CD4-positive, CD25-positive, alpha-beta regulatory T cell (primary cell): ENCODE data around the gene TPCN2. TPM values are rescaled to one million over a fixed set of nuclear protein-coding genes. Genes with fewer than 3 reads are reported as not detected.

ENCODE experiments used
- ATAC-seq, 2 donors: fragments of 150-1000 bp; cut with Tn5 transposase; one replicate each; pipeline ENCODE4 v1.10.0; 2021; ENCODE audit warnings: low read depth in 2 of 2, moderate number of reproducible peaks in 2 of 2, moderate library complexity in 1 of 2
- DNase-seq, 3 donors: peaks; one replicate each; pipeline versions ENCODE4 v3.0.0 to v3.0.0-alpha.2; 2012 to 2022; ENCODE audit warnings: mixed read lengths in 1 of 3
- H3K27ac ChIP-seq: one replicate; pipeline ENCODE4 v1.7.0; 2013; ENCODE audit warnings: mild to moderate bottlenecking, low read length; ENCODE audit not compliant: insufficient read depth, poor library complexity, severe bottlenecking
- H3K27me3 ChIP-seq: one replicate; pipeline ENCODE4 v1.7.0; 2013; ENCODE audit warnings: low read length; ENCODE audit not compliant: control insufficient read depth, insufficient read depth
- H3K36me3 ChIP-seq: one replicate; pipeline ENCODE4 v1.7.0; 2013; ENCODE audit warnings: mild to moderate bottlenecking, low read length, moderate library complexity; ENCODE audit not compliant: control insufficient read depth, insufficient read depth
- H3K4me1 ChIP-seq: 2 replicates; pipeline ENCODE4 v1.7.0; 2013; ENCODE audit warnings: mild to moderate bottlenecking, low read length; ENCODE audit not compliant: insufficient read depth, control insufficient read depth, poor library complexity, severe bottlenecking
- H3K4me3 ChIP-seq: one replicate; pipeline ENCODE4 v1.7.0; 2013; ENCODE audit warnings: low read depth, mild to moderate bottlenecking, low read length, moderate library complexity
- H3K9me3 ChIP-seq, 2 experiments: 1 replicate in 1 of 2; 2 replicates in 1 of 2; pipeline ENCODE4 v1.7.0; 2013; ENCODE audit warnings: low read length in 2 of 2, mild to moderate bottlenecking in 1 of 2, moderate library complexity in 1 of 2; ENCODE audit not compliant: control insufficient read depth in 2 of 2
- H3K27ac Mint-ChIP-seq, 3 donors: one replicate each; pipeline ENCODE4 v1.8.0; 2020 to 2022; ENCODE audit warnings: mild to moderate bottlenecking in 3 of 3, mixed read lengths in 3 of 3, moderate library complexity in 2 of 3
- H3K27me3 Mint-ChIP-seq: one replicate; pipeline ENCODE4 v1.8.0; 2022; ENCODE audit warnings: mild to moderate bottlenecking, mixed read lengths
- H3K36me3 Mint-ChIP-seq: one replicate; pipeline ENCODE4 v1.8.0; 2020; ENCODE audit warnings: mixed read lengths
- H3K4me1 Mint-ChIP-seq, 4 donors: one replicate each; pipeline ENCODE4 v1.8.0; 2020 to 2022; ENCODE audit warnings: mixed read lengths in 4 of 4, mild to moderate bottlenecking in 1 of 4
- H3K4me3 Mint-ChIP-seq, 4 donors: one replicate each; pipeline ENCODE4 v1.8.0; 2020 to 2022; ENCODE audit warnings: mild to moderate bottlenecking in 4 of 4, mixed read lengths in 4 of 4, moderate library complexity in 3 of 4
- H3K9me3 Mint-ChIP-seq, 7 donors: one replicate each; pipeline ENCODE4 v1.8.0; 2020 to 2022; ENCODE audit warnings: mixed read lengths in 7 of 7, mild to moderate bottlenecking in 3 of 7, moderate library complexity in 2 of 7
- polyA plus RNA-seq, 4 donors: library from polyadenylated mRNA; unstranded; fragments of 300-500 nt; fragmentation: Illumina TruSeq; gene quantifications; one replicate each; pipeline ENCODE4 v1.2.3, GENCODE V29; 2021
- total RNA-seq: library from RNA; stranded (reverse); gene quantifications from one replicate; pipeline ENCODE4 v1.2.3, GENCODE V29; 2022

Gene TPCN2
- total and polyA plus RNA-seq, 5 donors from 2014 or later = 5.9 to 20.5 (median 6.6) TPM

GRCh38 chr11:69114811-69115523 lies 66.2 kb downstream of the TPCN2 start:
- ATAC-seq = no peak
- H3K9me3 Mint-ChIP-seq = peaks cover 0 to 9% (median 2%) of the 10 kb centered on the region in 7 donors

DNA sequence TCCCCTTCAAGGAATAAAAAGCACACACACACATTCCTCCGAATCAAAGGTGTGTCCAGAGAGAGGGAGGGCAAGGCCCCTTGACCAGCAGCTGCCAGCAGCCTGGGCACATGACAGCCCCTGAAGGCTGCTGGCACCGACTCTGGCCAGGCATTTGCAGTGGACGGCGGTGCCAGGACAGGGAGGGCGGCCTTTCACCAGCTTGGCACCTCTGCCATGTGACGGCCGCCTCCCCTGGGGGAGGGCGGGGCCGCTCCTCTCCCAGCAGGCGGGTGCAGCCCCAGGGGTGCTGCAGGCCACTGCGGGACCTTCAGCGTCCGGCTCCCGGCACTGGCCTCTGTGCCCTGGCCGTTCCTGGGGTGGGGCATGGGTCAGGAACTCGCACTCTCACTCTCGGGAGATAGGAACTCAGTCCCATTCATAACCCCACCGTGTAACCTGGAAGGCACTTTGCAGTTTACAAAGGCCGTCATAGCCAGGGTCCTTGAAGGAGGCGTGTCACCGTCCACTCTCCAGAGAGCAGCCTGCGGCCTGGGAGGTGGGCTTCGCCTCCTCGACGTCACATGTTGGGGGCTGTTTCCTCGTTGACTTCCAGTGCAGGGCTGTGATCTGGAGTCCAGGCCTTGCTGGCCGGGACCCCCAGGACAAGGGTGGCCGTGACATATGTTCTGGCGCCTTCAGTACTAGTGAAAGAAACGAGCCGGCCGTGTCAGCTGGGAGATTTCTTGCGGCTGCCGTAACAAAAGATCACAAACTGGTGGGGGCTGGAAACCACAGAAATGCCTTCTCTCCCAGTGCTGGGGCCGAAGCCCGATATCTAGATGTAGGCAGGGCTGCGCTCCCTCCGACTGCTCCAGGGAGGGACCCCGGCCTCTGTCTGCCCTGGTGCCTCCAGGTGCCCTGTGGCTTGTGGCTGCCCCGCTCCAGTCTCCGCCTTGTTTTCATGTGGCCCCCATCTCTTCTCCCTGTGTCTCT lies 67.1 kb downstream of the TPCN2 start:
- H3K9me3 Mint-ChIP-seq = peaks cover 0 to 4% (median 0%) of the 10 kb centered on the region in 7 donors
- peaks cover 0 to 20% (median 3%) of the 10 kb centered on the region in 4 donors for H3K4me1 Mint-ChIP-seq

More at GRCh38 chr11:69114811-69115523, 66.2 kb downstream of the TPCN2 start:
- Mint-ChIP-seq H3K4me3 (no peak overlapping the region), H3K36me3 (peaks cover 4% of the 10 kb centered on the region), H3K27me3 (no peaks in the 10 kb centered on the region), H3K4me1 (peaks cover 0 to 14% (median 2%) of the 10 kb centered on the region in 4 donors), H3K27ac (peak overlapping the region in 1 of 3 donors; percentile 81)
- no peak overlapping the region for H3K27ac ChIP-seq
- H3K27me3 ChIP-seq = no peaks in the 10 kb centered on the region
- H3K9me3 ChIP-seq = no peaks in the 10 kb centered on the region
- no peak overlapping the region for H3K4me3 ChIP-seq
- H3K36me3 ChIP-seq = no peaks in the 10 kb centered on the region
- DNase-seq = no peak
- no peaks in the 10 kb centered on the region for H3K4me1 ChIP-seq

DNA sequence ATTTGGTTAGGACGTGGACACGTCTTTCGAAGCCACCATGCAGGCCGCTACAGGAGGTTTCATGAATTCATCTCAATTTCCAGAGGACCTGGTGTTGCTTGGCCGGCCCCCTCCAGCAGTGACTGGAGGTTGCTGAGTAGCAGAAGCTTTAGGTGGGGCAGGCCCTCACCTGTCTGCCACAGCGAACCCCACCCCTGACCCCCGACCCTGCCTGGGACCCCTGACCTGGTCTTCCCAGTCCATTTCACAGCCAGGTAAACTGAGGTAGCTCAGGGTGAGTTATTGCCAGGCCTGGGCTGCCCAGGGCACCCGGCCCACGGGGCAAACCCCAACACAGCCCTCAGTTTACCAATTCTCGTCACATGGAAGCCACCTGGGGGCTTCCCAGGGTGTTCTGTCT lies 67.9 kb downstream of the TPCN2 start:
- H3K4me1 Mint-ChIP-seq = peaks cover 0 to 28% (median 8%) of the 10 kb centered on the region in 4 donors

More for the DNA sequence above, 67.1 kb downstream of the TPCN2 start:
- ATAC-seq (no peak), DNase-seq (no peak)
- Histone ChIP-seq H3K27ac (no peak overlapping the region), H3K36me3 (no peaks in the 10 kb centered on the region), H3K4me3 (no peak overlapping the region), H3K27me3 (no peaks in the 10 kb centered on the region), H3K4me1 (no peaks in the 10 kb centered on the region), H3K9me3 (no peaks in the 10 kb centered on the region)
- Mint-ChIP-seq H3K36me3 (no peaks in the 10 kb centered on the region), H3K27me3 (no peaks in the 10 kb centered on the region), H3K4me3 (no peak overlapping the region), H3K27ac (no peak overlapping the region)

DNA sequence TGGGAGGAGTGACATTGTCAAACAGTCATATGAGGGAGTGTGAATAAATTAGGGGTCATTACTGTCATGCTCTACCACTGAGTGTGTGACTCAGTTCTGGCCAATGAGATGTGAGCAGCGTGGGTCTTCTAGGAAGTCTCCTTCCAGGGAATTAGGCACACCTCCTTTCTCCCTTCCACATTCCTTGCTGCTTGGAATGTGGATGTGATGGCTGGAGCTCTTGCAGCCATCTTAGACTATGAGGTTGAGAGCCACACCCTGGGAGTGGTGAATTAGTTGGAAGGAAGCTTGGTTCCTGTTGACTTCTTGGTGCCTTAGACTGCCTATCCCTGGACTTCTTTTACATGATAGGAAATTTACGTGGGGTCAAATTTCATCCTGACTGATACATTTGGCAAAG lies 70.5 kb downstream of the TPCN2 start:
- peak overlapping the region in 1 of 4 donors; percentile 24 for H3K4me3 Mint-ChIP-seq
- ATAC-seq (no peak), DNase-seq (no peak)
- Histone ChIP-seq H3K4me3 (no peak overlapping the region), H3K4me1 (peaks cover 33% of the 10 kb centered on the region), H3K9me3 (no peaks in the 10 kb centered on the region), H3K27ac (no peak overlapping the region), H3K36me3 (no peaks in the 10 kb centered on the region), H3K27me3 (no peaks in the 10 kb centered on the region)
- H3K27ac Mint-ChIP-seq = peak overlapping the region in 1 of 3 donors; percentile 65
- H3K4me1 Mint-ChIP-seq = peaks cover 2 to 51% (median 19%) of the 10 kb centered on the region in 4 donors
- H3K27me3 Mint-ChIP-seq = no peaks in the 10 kb centered on the region
- no peaks in the 10 kb centered on the region for H3K36me3 Mint-ChIP-seq
- peaks cover 0 to 3% (median 0%) of the 10 kb centered on the region in 7 donors for H3K9me3 Mint-ChIP-seq

More for the DNA sequence above, 67.9 kb downstream of the TPCN2 start:
- no peak overlapping the region for H3K27ac Mint-ChIP-seq
- H3K36me3 Mint-ChIP-seq = no peaks in the 10 kb centered on the region
- Histone ChIP-seq H3K4me3 (no peak overlapping the region), H3K27ac (no peak overlapping the region), H3K9me3 (no peaks in the 10 kb centered on the region), H3K27me3 (no peaks in the 10 kb centered on the region), H3K4me1 (peaks cover 8% of the 10 kb centered on the region), H3K36me3 (no peaks in the 10 kb centered on the region)
- H3K4me3 Mint-ChIP-seq = no peak overlapping the region
- DNase-seq (no peak), ATAC-seq (no peak)
- peaks cover 0 to 3% (median 0%) of the 10 kb centered on the region in 7 donors for H3K9me3 Mint-ChIP-seq
- no peaks in the 10 kb centered on the region for H3K27me3 Mint-ChIP-seq

DNA sequence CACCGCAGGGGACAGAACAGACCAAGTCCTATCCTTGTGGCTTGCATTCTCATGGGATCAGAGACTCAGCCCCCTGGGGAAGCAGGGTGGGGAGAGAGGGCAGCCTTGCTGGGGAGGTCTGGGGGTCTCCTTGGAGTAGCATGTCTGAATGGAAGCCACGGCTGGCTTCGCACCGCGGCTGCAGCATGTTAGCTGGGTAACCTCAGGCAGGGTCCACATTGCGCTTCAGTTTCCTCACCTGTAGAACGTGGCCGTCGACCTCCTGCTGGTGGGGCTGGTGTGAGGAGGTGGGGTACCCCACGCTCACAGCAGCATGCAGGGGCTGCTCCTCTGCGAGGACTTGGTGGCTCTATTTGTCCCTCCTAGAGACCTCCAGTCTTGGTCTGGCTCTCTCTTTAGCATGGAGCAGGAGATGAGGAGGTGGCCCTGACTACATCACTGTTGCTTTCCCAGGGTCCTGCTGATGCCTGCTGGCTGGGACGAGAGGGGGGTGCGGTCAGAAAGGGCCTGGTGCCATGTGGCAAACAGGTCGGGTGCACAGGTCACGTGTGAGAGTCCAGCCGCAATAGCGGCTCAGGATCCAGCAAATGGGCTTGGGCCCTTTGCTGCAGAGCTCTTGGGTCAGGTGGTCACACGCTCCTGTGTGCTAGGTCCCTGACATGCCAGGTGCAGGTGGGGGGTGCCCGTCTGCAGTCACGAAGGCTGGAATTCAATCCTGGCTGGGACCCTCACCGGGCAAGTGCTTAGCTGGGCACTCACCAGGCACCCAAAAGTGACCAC lies 71.6 kb downstream of the TPCN2 start:
- no peak overlapping the region for H3K27ac ChIP-seq
- Mint-ChIP-seq H3K27me3 (no peaks in the 10 kb centered on the region), H3K27ac (peak overlapping the region in 2 of 3 donors; percentile 65 to 82), H3K9me3 (peaks cover 0 to 3% (median 0%) of the 10 kb centered on the region in 7 donors), H3K4me3 (peak overlapping the region in 2 of 4 donors; percentile 70 to 87), H3K4me1 (peaks cover 7 to 58% (median 25%) of the 10 kb centered on the region in 4 donors), H3K36me3 (no peaks in the 10 kb centered on the region)
- no peak overlapping the region for H3K4me3 ChIP-seq
- H3K4me1 ChIP-seq = peaks cover 42% of the 10 kb centered on the region
- H3K36me3 ChIP-seq = no peaks in the 10 kb centered on the region
- H3K9me3 ChIP-seq = no peaks in the 10 kb centered on the region
- DNase-seq (no peak), ATAC-seq (no peak)
- no peaks in the 10 kb centered on the region for H3K27me3 ChIP-seq

DNA sequence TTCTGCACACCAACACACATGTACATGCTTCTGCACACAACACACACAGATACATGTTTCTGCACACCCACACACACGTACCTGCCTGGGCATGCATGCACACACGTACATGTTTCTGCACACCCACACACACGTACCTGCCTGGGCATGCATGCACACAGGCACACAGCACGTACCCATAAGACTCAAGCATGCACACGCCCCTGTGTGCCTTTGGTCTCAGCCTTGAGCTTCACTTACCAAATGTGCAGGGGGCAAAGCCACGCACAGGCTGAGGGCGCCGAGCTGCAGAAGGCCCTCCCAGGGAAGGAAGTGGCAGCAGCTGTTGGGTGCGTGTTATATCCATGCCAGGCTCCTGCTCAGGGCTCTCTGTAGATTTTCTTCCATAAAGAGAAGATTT lies 72.3 kb downstream of the TPCN2 start:
- no peak overlapping the region for H3K27ac ChIP-seq
- no peaks in the 10 kb centered on the region for H3K36me3 ChIP-seq
- no peaks in the 10 kb centered on the region for H3K9me3 ChIP-seq
- no peaks in the 10 kb centered on the region for H3K27me3 ChIP-seq
- Mint-ChIP-seq H3K9me3 (peaks cover 0 to 3% (median 0%) of the 10 kb centered on the region in 7 donors), H3K27me3 (no peaks in the 10 kb centered on the region), H3K4me1 (peaks cover 7 to 58% (median 25%) of the 10 kb centered on the region in 4 donors), H3K36me3 (no peaks in the 10 kb centered on the region), H3K4me3 (peak overlapping the region in 3 of 4 donors; percentile 55 to 87 (median 74)), H3K27ac (peak overlapping the region; percentile 52 to 82 (median 76))
- H3K4me3 ChIP-seq = no peak overlapping the region
- H3K4me1 ChIP-seq = peaks cover 42% of the 10 kb centered on the region
- DNase-seq (no peak), ATAC-seq (no peak)
